H9 (cell line): Measurements from ENCODE around the gene ZRSR2. TPM values are rescaled to one million over a fixed set of nuclear protein-coding genes. Genes with fewer than 3 reads are reported as not detected.
"Not testable (repeated sequence)": the region's sequence is repeated elsewhere in the genome, so short reads cannot be mapped to it uniquely, and the experiment has no call there.

ENCODE experiments used
- DNase-seq: peaks from one replicate; pipeline ENCODE4 v3.0.0-alpha.2; 2017
- H2AFZ ChIP-seq: one replicate; pipeline ENCODE4 v1.6.1; 2013; ENCODE audit warnings: mild to moderate bottlenecking, low read length, control low read depth, moderate library complexity
- H2AK5ac ChIP-seq: 2 replicates; pipeline ENCODE4 v1.6.1; 2013; ENCODE audit warnings: low read length, control low read depth, mixed read lengths; ENCODE audit not compliant: insufficient read length
- H2BK120ac ChIP-seq: one replicate; pipeline ENCODE4 v1.6.1; 2013; ENCODE audit warnings: low read depth, mild to moderate bottlenecking, low read length, control low read depth, inconsistent platforms; ENCODE audit not compliant: poor library complexity, severe bottlenecking
- H2BK12ac ChIP-seq: 2 replicates; pipeline ENCODE4 v1.6.1; 2013; ENCODE audit warnings: low read length, control low read depth, mixed read lengths, low read depth; ENCODE audit not compliant: insufficient read length
- H2BK15ac ChIP-seq: 2 replicates; pipeline ENCODE4 v1.6.1; 2013; ENCODE audit warnings: low read depth, low read length, control low read depth
- H2BK20ac ChIP-seq: one replicate; pipeline ENCODE4 v1.6.1; 2013; ENCODE audit warnings: low read depth, mild to moderate bottlenecking, low read length, control low read depth, inconsistent platforms; ENCODE audit not compliant: poor library complexity, severe bottlenecking
- H2BK5ac ChIP-seq: 2 replicates; pipeline ENCODE4 v1.6.1; 2013; ENCODE audit warnings: low read length, control low read depth, mixed read lengths; ENCODE audit not compliant: insufficient read length
- H3K14ac ChIP-seq: 2 replicates; pipeline ENCODE4 v1.6.1; 2013; ENCODE audit warnings: low read length, control low read depth; ENCODE audit not compliant: insufficient read depth
- H3K18ac ChIP-seq: 2 replicates; pipeline ENCODE4 v1.6.1; 2013; ENCODE audit warnings: low read depth, mild to moderate bottlenecking, mixed read lengths, low read length, control low read depth; ENCODE audit not compliant: insufficient read length
- H3K23ac ChIP-seq: 2 replicates; pipeline ENCODE4 v1.6.1; 2013; ENCODE audit warnings: low read length, control low read depth, mixed read lengths, low read depth; ENCODE audit not compliant: insufficient read length
- H3K23me2 ChIP-seq: 2 replicates; pipeline ENCODE4 v1.6.1; 2013; ENCODE audit warnings: low read depth, mild to moderate bottlenecking, mixed read lengths, low read length, control low read depth; ENCODE audit not compliant: insufficient read length, poor library complexity, severe bottlenecking
- H3K27ac ChIP-seq: 2 replicates; pipeline ENCODE4 v1.5.1; 2013; ENCODE audit warnings: low read length, control low read depth, mixed read lengths, low read depth; ENCODE audit not compliant: insufficient read length
- H3K27me3 ChIP-seq: 2 replicates; pipeline ENCODE4 v1.6.1; 2013; ENCODE audit warnings: low read length, control low read depth, inconsistent platforms; ENCODE audit not compliant: insufficient read depth
- H3K4ac ChIP-seq: 2 replicates; pipeline ENCODE4 v1.6.1; 2013; ENCODE audit warnings: low read depth, mild to moderate bottlenecking, control low read depth, inconsistent platforms, low read length, moderate library complexity
- H3K4me1 ChIP-seq: 2 replicates; pipeline ENCODE4 v1.6.1; 2013; ENCODE audit warnings: low read length, control low read depth, inconsistent platforms; ENCODE audit not compliant: insufficient read depth
- H3K4me2 ChIP-seq: 2 replicates; pipeline ENCODE4 v1.6.1; 2013; ENCODE audit warnings: low read length, control low read depth, mixed read lengths; ENCODE audit not compliant: insufficient read length, insufficient read depth
- H3K56ac ChIP-seq: 2 replicates; pipeline ENCODE4 v1.6.1; 2013; ENCODE audit warnings: low read depth, mild to moderate bottlenecking, mixed read lengths, low read length, control low read depth; ENCODE audit not compliant: insufficient read length
- H3K79me1 ChIP-seq: 2 replicates; pipeline ENCODE4 v1.6.1; 2013; ENCODE audit warnings: low read depth, mild to moderate bottlenecking, moderate library complexity, low read length, control low read depth, inconsistent platforms; ENCODE audit not compliant: insufficient read depth, poor library complexity, severe bottlenecking
- H3K79me2 ChIP-seq: 2 replicates; pipeline ENCODE4 v1.6.1; 2013; ENCODE audit warnings: low read length, control low read depth, inconsistent platforms; ENCODE audit not compliant: insufficient read depth
- H3K9ac ChIP-seq: 2 replicates; pipeline ENCODE4 v1.6.1; 2013; ENCODE audit warnings: low read length, control low read depth, mixed read lengths; ENCODE audit not compliant: insufficient read length; ENCODE audit errors: extremely low read depth
- H3K9me3 ChIP-seq: one replicate; pipeline ENCODE4 v1.6.1; 2013; ENCODE audit warnings: low read depth, low read length, inconsistent platforms; ENCODE audit not compliant: control insufficient read depth
- H3T11ph ChIP-seq: one replicate; pipeline ENCODE4 v1.6.1; 2013; ENCODE audit warnings: mild to moderate bottlenecking, low read length, control low read depth, inconsistent platforms
- H4K20me1 ChIP-seq: one replicate; pipeline ENCODE4 v1.6.1; 2013; ENCODE audit not compliant: control insufficient read depth, insufficient read length, insufficient read depth
- H4K5ac ChIP-seq: 2 replicates; pipeline ENCODE4 v1.6.1; 2013; ENCODE audit warnings: low read depth, mild to moderate bottlenecking, mixed read lengths, low read length, control low read depth; ENCODE audit not compliant: insufficient read length
- H4K8ac ChIP-seq: replicated peaks from 2 replicates; pipeline ENCODE4 v1.6.1; 2013; ENCODE audit warnings: low read length, control low read depth, mixed read lengths, low read depth; ENCODE audit not compliant: insufficient read length
- H4K91ac ChIP-seq: 2 replicates; pipeline ENCODE4 v1.6.1; 2013; ENCODE audit warnings: low read depth, mild to moderate bottlenecking, moderate library complexity, mixed read lengths, low read length, control low read depth; ENCODE audit not compliant: insufficient read length
- H3K27ac Mint-ChIP-seq, 3 experiments: 2 replicates in 2 of 3; 3 replicates in 1 of 3; pipeline ENCODE4 v1.8.0; 2020 to 2021; ENCODE audit warnings: mixed read lengths in 3 of 3, mild to moderate bottlenecking in 1 of 3, moderate library complexity in 1 of 3
- H3K27me3 Mint-ChIP-seq: 2 replicates; pipeline ENCODE4 v1.8.0; 2021; ENCODE audit warnings: low read depth, mild to moderate bottlenecking, moderate library complexity, mixed read lengths
- H3K36me3 Mint-ChIP-seq, 3 experiments: 2 replicates in 2 of 3; 3 replicates in 1 of 3; pipeline ENCODE4 v1.8.0; 2020 to 2021; ENCODE audit warnings: low read depth in 3 of 3, mixed read lengths in 3 of 3; ENCODE audit not compliant: insufficient read depth in 1 of 3
- H3K4me1 Mint-ChIP-seq, 2 experiments: 2 replicates each; pipeline ENCODE4 v1.8.0; 2020; ENCODE audit warnings: mixed read lengths in 2 of 2
- H3K4me3 Mint-ChIP-seq, 2 experiments: 2 replicates in 1 of 2; 3 replicates in 1 of 2; pipeline ENCODE4 v1.8.0; 2020 to 2021; ENCODE audit warnings: mild to moderate bottlenecking in 2 of 2, mixed read lengths in 2 of 2, moderate library complexity in 1 of 2
- H3K9me3 Mint-ChIP-seq, 2 experiments: 2 replicates in 1 of 2; 3 replicates in 1 of 2; pipeline ENCODE4 v1.8.0; 2020; ENCODE audit warnings: mild to moderate bottlenecking in 2 of 2, mixed read lengths in 2 of 2, moderate library complexity in 1 of 2
- WGBS: extraction: QIAGEN DNeasy Blood & Tissue Kit; methylation state at CpG from one replicate; pipeline ENCODE4 v1.1.7; 2013; ENCODE audit warnings: missing lambda C conversion rate, low lambda C conversion rate, mixed read lengths; ENCODE audit not compliant: insufficient read length; ENCODE audit errors: extremely low coverage; 5-methylcytosine and 5-hydroxymethylcytosine counted together
- total RNA-seq: library from RNA; stranded (reverse); gene quantifications from 2 replicates; pipeline ENCODE4 v1.2.1, GENCODE V29; 2021
- TF ChIP-seq, protein P1 (sequence below): fragments of 200-600 bp; sonication (generic); conservative IDR thresholded peaks from 3 replicates; pipeline ENCODE4 v1.8.0; 2021; ENCODE audit warnings: antibody characterized with exemption, mild to moderate bottlenecking

ZRSR2 gene
- total RNA-seq, 1 experiment from 2014 or later: 21.1 TPM

DNA sequence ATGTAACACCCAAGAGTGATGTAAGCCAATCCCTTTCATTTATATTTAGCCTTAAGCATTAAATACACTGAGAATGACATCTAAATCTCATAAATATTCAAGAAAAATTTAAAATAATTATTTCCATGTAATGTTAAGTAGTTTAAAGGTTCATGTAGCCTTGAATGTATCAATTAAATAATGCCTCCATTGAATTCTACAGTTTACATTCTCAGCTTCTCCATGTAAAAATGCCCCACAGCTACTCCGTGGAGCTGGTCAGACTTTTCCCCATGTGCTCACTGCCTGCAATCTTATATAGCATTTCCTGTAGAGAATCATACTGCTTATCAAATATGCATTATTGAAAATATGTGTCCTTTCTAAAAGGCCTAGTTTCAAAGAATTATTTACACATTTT, 38.9 kb downstream of the ZRSR2 start:
- Histone ChIP-seq H3K27ac (no peak overlapping the region), H3K4me2 (no peak overlapping the region)
- TF ChIP-seq, protein P1, sequence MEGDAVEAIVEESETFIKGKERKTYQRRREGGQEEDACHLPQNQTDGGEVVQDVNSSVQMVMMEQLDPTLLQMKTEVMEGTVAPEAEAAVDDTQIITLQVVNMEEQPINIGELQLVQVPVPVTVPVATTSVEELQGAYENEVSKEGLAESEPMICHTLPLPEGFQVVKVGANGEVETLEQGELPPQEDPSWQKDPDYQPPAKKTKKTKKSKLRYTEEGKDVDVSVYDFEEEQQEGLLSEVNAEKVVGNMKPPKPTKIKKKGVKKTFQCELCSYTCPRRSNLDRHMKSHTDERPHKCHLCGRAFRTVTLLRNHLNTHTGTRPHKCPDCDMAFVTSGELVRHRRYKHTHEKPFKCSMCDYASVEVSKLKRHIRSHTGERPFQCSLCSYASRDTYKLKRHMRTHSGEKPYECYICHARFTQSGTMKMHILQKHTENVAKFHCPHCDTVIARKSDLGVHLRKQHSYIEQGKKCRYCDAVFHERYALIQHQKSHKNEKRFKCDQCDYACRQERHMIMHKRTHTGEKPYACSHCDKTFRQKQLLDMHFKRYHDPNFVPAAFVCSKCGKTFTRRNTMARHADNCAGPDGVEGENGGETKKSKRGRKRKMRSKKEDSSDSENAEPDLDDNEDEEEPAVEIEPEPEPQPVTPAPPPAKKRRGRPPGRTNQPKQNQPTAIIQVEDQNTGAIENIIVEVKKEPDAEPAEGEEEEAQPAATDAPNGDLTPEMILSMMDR: no peak

DNA sequence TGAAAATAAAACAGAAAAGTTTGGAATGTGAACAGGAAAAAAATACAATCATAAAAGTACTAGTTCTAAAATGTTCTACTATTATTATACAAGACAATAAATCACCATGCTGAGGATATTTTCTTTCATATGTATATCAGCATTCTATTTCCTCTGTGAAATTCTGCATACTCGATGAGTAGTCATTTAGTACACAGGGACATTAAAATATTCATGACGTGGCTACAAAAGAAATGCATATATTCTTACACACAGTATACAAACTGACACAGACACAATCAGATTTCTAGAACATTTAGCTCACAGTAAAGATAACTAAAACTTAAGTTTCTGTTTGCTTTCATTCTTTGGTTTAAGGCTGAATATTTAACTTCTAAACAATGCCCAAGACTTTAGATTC, 41.1 kb downstream of the ZRSR2 start:
- not testable (repeated sequence) for H3K23me2 ChIP-seq, H3K27me3 ChIP-seq, H3K14ac ChIP-seq, H3K4me3 Mint-ChIP-seq, H4K91ac ChIP-seq, H2AK5ac ChIP-seq, H3K18ac ChIP-seq, H3T11ph ChIP-seq, H4K20me1 ChIP-seq, H3K23ac ChIP-seq, H2BK120ac ChIP-seq, H3K4ac ChIP-seq, H3K4me1 ChIP-seq, H4K8ac ChIP-seq, H3K9me3 Mint-ChIP-seq, H3K79me2 ChIP-seq, H2AFZ ChIP-seq, H4K5ac ChIP-seq, H3K27ac ChIP-seq, H3K9me3 ChIP-seq, H2BK12ac ChIP-seq, H2BK20ac ChIP-seq, H3K79me1 ChIP-seq, H3K56ac ChIP-seq, H3K9ac ChIP-seq, H3K27me3 Mint-ChIP-seq, H2BK5ac ChIP-seq, DNase-seq, H2BK15ac ChIP-seq, H3K4me2 ChIP-seq
- no CpG with 5 or more reads among the region's 2 CpGs for WGBS
- peaks cover 34 to 47% of the 10 kb centered on the region in 2 experiments for H3K4me1 Mint-ChIP-seq
- H3K27ac Mint-ChIP-seq: peak overlapping the region in 1 of 3 experiments; percentile 89; a peak in 2 of 7 replicates
- H3K36me3 Mint-ChIP-seq: peaks cover 15 to 50% (median 43%) of the 10 kb centered on the region in 3 experiments; a peak in 6 of 7 replicates

More for the DNA sequence above, 38.9 kb downstream of the ZRSR2 start:
- Mint-ChIP-seq H3K36me3 (peaks cover 10 to 39% (median 30%) of the 10 kb centered on the region in 3 experiments; a peak in 6 of 7 replicates), H3K27ac (peak overlapping the region in 1 of 3 experiments; percentile 96; a peak in 2 of 7 replicates), H3K27me3 (no peaks in the 10 kb centered on the region), H3K4me1 (peaks cover 19 to 36% of the 10 kb centered on the region in 2 experiments), H3K9me3 (no peaks in the 10 kb centered on the region), H3K4me3 (no peak overlapping the region)
- Histone ChIP-seq H3T11ph (no peak overlapping the region), H3K27me3 (no peaks in the 10 kb centered on the region), H3K79me2 (peaks cover 2% of the 10 kb centered on the region; the same call in 1 of the 2 replicates), H3K9me3 (no peaks in the 10 kb centered on the region), H4K8ac (no peak overlapping the region), H3K23me2 (no peaks in the 10 kb centered on the region), H3K14ac (no peak overlapping the region), H3K18ac (no peak overlapping the region), H3K56ac (no peak overlapping the region), H2BK120ac (no peak overlapping the region), H3K9ac (no peak overlapping the region), H3K23ac (no peak overlapping the region), H2AK5ac (no peak overlapping the region), H2BK5ac (no peak overlapping the region), H4K91ac (no peak overlapping the region), H4K20me1 (no peaks in the 10 kb centered on the region), H2BK20ac (no peak overlapping the region), H3K4ac (no peak overlapping the region), H4K5ac (no peak overlapping the region), H2BK15ac (no peak overlapping the region), H3K79me1 (no peaks in the 10 kb centered on the region), H2AFZ (no peak overlapping the region), H2BK12ac (no peak overlapping the region), H3K4me1 (0 out of 2 replicates have a peak, but pooled peaks cover 2% of the 10 kb centered on the region)
- no peak for DNase-seq
- no CpG with 5 or more reads among the region's 1 CpG for whole genome bisulfite sequencing
